ENCODE results near the gene TBXA2R. TPM values are rescaled to one million over a fixed set of nuclear protein-coding genes. Genes with fewer than 3 reads are reported as not detected.

The TBXA2R gene
- total RNA-seq, 1 donor from 2014 or later: 0.52 TPM

Other genes with a start within 250 kb of the TBXA2R start
- gene NFIC, start 240.3 kb downstream of the TBXA2R start, total RNA-seq: 11.5 and 11.9 TPM in 2 replicates
- gene SMIM24, start 126.3 kb downstream of the TBXA2R start, total RNA-seq: 1.3 and 1.5 TPM in 2 replicates
- gene SMIM44, start 123.4 kb downstream of the TBXA2R start, total RNA-seq: not detected in 2 replicates
- 15.7 and 16.2 TPM in 2 replicates for gene DOHH, start 106.2 kb downstream of the TBXA2R start, total RNA-seq
- gene FZR1, start 100.6 kb downstream of the TBXA2R start, total RNA-seq: 62.8 and 65.2 TPM in 2 replicates
- 4.5 TPM in 2 replicates for gene TEKTIP1, start 67.7 kb downstream of the TBXA2R start, total RNA-seq
- 66.6 and 71.2 TPM in 2 replicates for gene MFSD12, start 49.3 kb downstream of the TBXA2R start, total RNA-seq
- 38.7 and 41.0 TPM in 2 replicates for gene HMG20B, start 33.9 kb downstream of the TBXA2R start, total RNA-seq
- 0.41 and 0.48 TPM in 2 replicates for gene GIPC3, start 21.4 kb downstream of the TBXA2R start, total RNA-seq
- 32.6 and 34.8 TPM in 2 replicates for gene CACTIN, start 19.9 kb upstream of the TBXA2R start, total RNA-seq
- gene PIP5K1C, start 93.6 kb upstream of the TBXA2R start, total RNA-seq: 15.6 TPM in 2 replicates
- 1.0 and 1.2 TPM in 2 replicates for gene TJP3, start 101.5 kb upstream of the TBXA2R start, total RNA-seq
- gene APBA3, start 154.8 kb upstream of the TBXA2R start, total RNA-seq: 40.5 and 42.3 TPM in 2 replicates
- gene MRPL54, start 155.8 kb upstream of the TBXA2R start, total RNA-seq: 100 and 105 TPM in 2 replicates
- gene RAX2, start 165.4 kb upstream of the TBXA2R start, total RNA-seq: not detected in 2 replicates
- gene MATK, start 179.5 kb upstream of the TBXA2R start, total RNA-seq: 16.4 and 18.8 TPM in 2 replicates

All from T-helper 2 cell treated with Interferon-gamma antibody and Interleukin-4, amounts not matched to agents 100 ng/mL and 5 ng/mL, for 36 hours (primary cell).